ENCODE measurements around the gene MYO9B. TPM values are rescaled to one million over a fixed set of nuclear protein-coding genes. Genes with fewer than 3 reads are reported as not detected.

MYO9B gene
- total RNA-seq, 1 donor from 2014 or later: 24.1 TPM

- no peak for DNase-seq
Observed at GRCh38 chr19:17060802-17061201, 14.8 kb upstream of the MYO9B start.

GRCh38 chr19:17061205-17061604, 14.4 kb upstream of the MYO9B start:
- no peak for DNase-seq

- no peak for DNase-seq
Observed at GRCh38 chr19:17061691-17062090, 13.9 kb upstream of the MYO9B start.

GRCh38 chr19:17063428-17063827, 12.1 kb upstream of the MYO9B start:
- DNase-seq: no peak

- no peak for DNase-seq
Observed at GRCh38 chr19:17069193-17069592, 6.4 kb upstream of the MYO9B start.

- DNase-seq: no peak
Observed at GRCh38 chr19:17070421-17070820, 5.2 kb upstream of the MYO9B start.

- DNase-seq: no peak
Observed at GRCh38 chr19:17070912-17071311, 4.7 kb upstream of the MYO9B start.

- no peak for DNase-seq
Observed at GRCh38 chr19:17073869-17074633, 1.5 kb upstream of the MYO9B start.

- DNase-seq: no peak
Observed at GRCh38 chr19:17074634-17075034, 943 bp upstream of the MYO9B start.

GRCh38 chr19:17075864-17076542, 426 bp downstream of the MYO9B start:
- DNase-seq: peak; percentile 60

- no peak for DNase-seq
Observed at GRCh38 chr19:17076543-17076991, 990 bp downstream of the MYO9B start.

GRCh38 chr19:17077447-17078028, 2.0 kb downstream of the MYO9B start:
- no peak for DNase-seq

- no peak for DNase-seq
Observed at GRCh38 chr19:17078036-17078919, 2.7 kb downstream of the MYO9B start.

GRCh38 chr19:17078920-17079709, 3.5 kb downstream of the MYO9B start:
- DNase-seq: no peak

GRCh38 chr19:17079710-17080439, 4.3 kb downstream of the MYO9B start:
- DNase-seq: peak; percentile 79

- no peak for DNase-seq
Observed at GRCh38 chr19:17080440-17080801, 4.8 kb downstream of the MYO9B start.

GRCh38 chr19:17081672-17082630, 6.4 kb downstream of the MYO9B start:
- no peak for DNase-seq

GRCh38 chr19:17086120-17086519, 10.5 kb downstream of the MYO9B start:
- DNase-seq: peak; percentile 43

GRCh38 chr19:17086834-17087233, 11.3 kb downstream of the MYO9B start:
- no peak for DNase-seq

GRCh38 chr19:17088552-17088951, 13.0 kb downstream of the MYO9B start:
- no peak for DNase-seq

Data from tongue (tissue), 2 donors.